Cardiac fibroblast (primary cell): ENCODE results near the gene CBX6.

Source experiments
- DNase-seq, 2 donors: peaks; one replicate each; pipeline versions ENCODE4 v3.0.0 to v3.0.0-alpha.2; 2010; ENCODE audit warnings: low read depth in 2 of 2
- H3K4me3 ChIP-seq, 2 donors: replicated peaks in 1 of 2; 1 replicate in 1 of 2; 2 replicates in 1 of 2; pipeline ENCODE4 v1.5.1; 2011; ENCODE audit warnings: low read depth in 2 of 2, low read length in 2 of 2, mild to moderate bottlenecking in 2 of 2, moderate library complexity in 1 of 2
- CTCF ChIP-seq: IDR thresholded peaks from one replicate; pipeline ENCODE4 v1.5.1; 2011; ENCODE audit warnings: low read depth, mild to moderate bottlenecking, low read length, inconsistent platforms

CBX6 gene

GRCh38 chr22:38901111-38901641 is 29.2 kb upstream of the CBX6 start:
- no peak for TF ChIP-seq CTCF
- no peak for DNase-seq
- no peak overlapping the region for H3K4me3 ChIP-seq

GRCh38 chr22:38900677-38901076 is 28.7 kb upstream of the CBX6 start:
- no peak overlapping the region for H3K4me3 ChIP-seq
- no peak for TF ChIP-seq CTCF
- DNase-seq = no peak

DNA sequence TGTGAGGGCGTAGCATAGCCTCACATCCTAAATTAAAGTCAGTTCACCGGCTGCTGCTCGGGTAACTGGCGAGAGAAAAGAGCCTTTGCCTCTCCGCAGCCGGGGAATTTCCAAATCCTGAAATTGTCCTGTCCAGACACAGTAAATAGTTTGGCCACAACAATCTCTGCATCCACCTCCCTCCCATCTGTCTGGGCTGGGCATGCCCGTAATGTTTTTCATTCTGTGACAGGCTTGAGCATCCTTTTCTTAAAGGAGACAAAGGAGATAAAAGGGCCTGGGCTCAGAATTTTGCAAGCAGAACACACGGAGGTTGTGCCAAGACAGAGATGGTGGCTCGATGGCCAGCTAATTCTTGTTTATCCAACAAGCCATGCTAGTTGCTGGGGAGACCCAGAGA is 19.2 kb upstream of the CBX6 start:
- DNase-seq = no peak
- H3K4me3 ChIP-seq = no peak overlapping the region
- no peak for TF ChIP-seq CTCF

GRCh38 chr22:38890377-38890776 is 18.4 kb upstream of the CBX6 start:
- no peak for TF ChIP-seq CTCF
- H3K4me3 ChIP-seq = no peak overlapping the region
- no peak for DNase-seq

- no peak overlapping the region for H3K4me3 ChIP-seq
- no peak for DNase-seq
- no peak for TF ChIP-seq CTCF
These were observed 14.3 kb upstream of the CBX6 start for GRCh38 chr22:38886333-38886732.

DNA sequence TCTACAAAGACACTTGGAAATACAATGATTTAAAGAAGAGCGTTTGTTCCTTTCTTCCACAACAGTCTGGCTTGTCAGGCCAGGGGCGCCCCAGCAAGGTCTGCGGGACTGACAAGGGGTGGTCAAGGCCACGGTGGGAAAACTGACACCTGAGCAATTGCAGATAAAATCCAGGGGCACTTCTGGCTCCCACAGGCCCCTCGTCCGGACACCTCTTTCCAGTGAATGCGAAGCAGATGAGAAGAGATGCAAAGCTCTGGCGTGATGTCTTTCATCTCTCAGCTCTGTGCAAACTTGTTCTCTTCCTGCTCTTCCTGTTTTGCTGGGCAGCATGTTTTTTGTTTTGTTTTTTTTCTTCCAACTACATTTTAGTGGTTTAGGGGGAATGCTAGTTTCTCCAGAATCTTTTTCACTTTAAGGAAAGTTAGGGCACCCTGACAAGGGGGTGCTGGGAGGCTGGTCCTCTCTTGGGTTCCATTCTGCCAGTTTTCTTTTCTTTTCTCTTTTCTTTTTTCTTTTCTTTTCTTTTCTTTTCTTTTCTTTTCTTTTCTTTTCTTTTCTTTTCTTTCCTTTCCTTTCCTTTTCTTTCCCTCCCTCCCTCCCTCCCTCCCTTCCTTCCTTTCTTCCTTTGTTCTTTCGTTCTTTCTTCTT is 11.1 kb upstream of the CBX6 start:
- no peak for TF ChIP-seq CTCF
- no peak overlapping the region for H3K4me3 ChIP-seq
- DNase-seq = no peak
